T-cell (primary cell): ENCODE data around the gene TNNI3. TPM values are rescaled to one million over a fixed set of nuclear protein-coding genes. Genes with fewer than 3 reads are reported as not detected.

ENCODE experiments used
- ATAC-seq, 4 experiments: fragments of 200-7000 bp in 3 of 4; fragments of 150-1000 bp in 1 of 4; cut with Tn5 transposase; replicated peaks in 1 of 4; 1 replicate in 3 of 4; 2 replicates in 1 of 4; pipeline ENCODE4 v1.10.0; 2021; ENCODE audit warnings: moderate library complexity in 3 of 4, mild to moderate bottlenecking in 2 of 4, moderate number of reproducible peaks in 1 of 4
- CTCF ChIA-PET, 2 donors: fragments of 300-600 bp; sonication (Branson Sonifier 250); formaldehyde crosslinking; loops; one replicate each; lab custom pipeline; 2022; ENCODE audit warnings: antibody characterized with exemption in 2 of 2; lab: Charles Lee
- POLR2A ChIA-PET, 2 donors: fragments of 300-600 bp; sonication (Branson Sonifier 250); formaldehyde crosslinking; loops; one replicate each; lab custom pipeline; 2022; ENCODE audit warnings: antibody characterized with exemption in 2 of 2; lab: Charles Lee
- DNase-seq, 35 experiments: peaks; one replicate each; pipeline versions ENCODE4 v3.0.0 to v3.0.0-alpha.2; 2013 to 2023
- H3K27ac ChIP-seq: one replicate; pipeline ENCODE4 v1.5.1; 2013; ENCODE audit warnings: low read length
- H3K27me3 ChIP-seq, 2 experiments: replicated peaks in 1 of 2; 1 replicate in 1 of 2; 2 replicates in 1 of 2; pipeline versions ENCODE4 v1.6.1 to v1.7.0; 2013; ENCODE audit warnings: low read length in 1 of 2, mixed read lengths in 1 of 2; ENCODE audit not compliant: control insufficient read depth in 2 of 2, insufficient read depth in 2 of 2; ENCODE audit errors: extremely low read depth in 1 of 2
- H3K36me3 ChIP-seq, 2 donors: 1 replicate in 1 of 2; 2 replicates in 1 of 2; pipeline versions ENCODE4 v1.6.1 to v1.7.0; 2013; ENCODE audit warnings: low read length in 1 of 2; ENCODE audit not compliant: control insufficient read depth in 2 of 2, insufficient read depth in 1 of 2; ENCODE audit errors: extremely low read depth in 1 of 2
- H3K4me1 ChIP-seq, 2 experiments: 1 replicate in 1 of 2; 2 replicates in 1 of 2; pipeline versions ENCODE4 v1.6.1 to v1.7.0; 2013; ENCODE audit warnings: low read length in 2 of 2, mixed read lengths in 1 of 2; ENCODE audit not compliant: insufficient read depth in 2 of 2, control insufficient read depth in 1 of 2; ENCODE audit errors: extremely low read depth in 1 of 2
- H3K4me3 ChIP-seq, 2 donors: 1 replicate in 1 of 2; 2 replicates in 1 of 2; pipeline versions ENCODE4 v1.5.1 to v1.7.0; 2013; ENCODE audit warnings: mild to moderate bottlenecking in 2 of 2, low read length in 1 of 2, moderate library complexity in 1 of 2; ENCODE audit not compliant: control insufficient read depth in 1 of 2; ENCODE audit errors: extremely low read depth in 1 of 2
- H3K9me3 ChIP-seq: 2 replicates; pipeline ENCODE4 v1.7.0; 2013
- H3K27ac Mint-ChIP-seq, 2 donors: one replicate each; pipeline ENCODE4 v1.8.0; 2020 to 2021; ENCODE audit warnings: mild to moderate bottlenecking in 2 of 2, mixed read lengths in 2 of 2
- H3K27me3 Mint-ChIP-seq, 2 donors: one replicate each; pipeline ENCODE4 v1.8.0; 2021 to 2022; ENCODE audit warnings: mixed read lengths in 2 of 2
- H3K36me3 Mint-ChIP-seq: one replicate; pipeline ENCODE4 v1.8.0; 2021; ENCODE audit warnings: mixed read lengths
- H3K4me1 Mint-ChIP-seq, 3 donors: one replicate each; pipeline ENCODE4 v1.8.0; 2020 to 2022; ENCODE audit warnings: mixed read lengths in 3 of 3, mild to moderate bottlenecking in 1 of 3
- H3K4me3 Mint-ChIP-seq, 3 donors: one replicate each; pipeline ENCODE4 v1.8.0; 2020 to 2022; ENCODE audit warnings: mild to moderate bottlenecking in 3 of 3, mixed read lengths in 3 of 3, moderate library complexity in 3 of 3
- H3K9me3 Mint-ChIP-seq, 3 donors: one replicate each; pipeline ENCODE4 v1.8.0; 2020 to 2022; ENCODE audit warnings: mixed read lengths in 3 of 3
- WGBS: methylation state at CpG from one replicate; pipeline ENCODE4 v1.1.5; 2013; ENCODE audit warnings: missing lambda C conversion rate; ENCODE audit not compliant: insufficient coverage; 5-methylcytosine and 5-hydroxymethylcytosine counted together
- total RNA-seq, 35 experiments: library from RNA in 6 of 35; stranded (reverse) in 6 of 35; fragments of 120-200 nt in 1 of 35; gene quantifications; one replicate each; pipeline versions ENCODE4 v1.2.1 to v1.2.4 and lab custom pipeline; 2013 to 2026

The TNNI3 gene
- total RNA-seq, 5 donors from 2014 or later (not counting 1 experiment from before 2014, with no cell fraction given), result not detected

DNA sequence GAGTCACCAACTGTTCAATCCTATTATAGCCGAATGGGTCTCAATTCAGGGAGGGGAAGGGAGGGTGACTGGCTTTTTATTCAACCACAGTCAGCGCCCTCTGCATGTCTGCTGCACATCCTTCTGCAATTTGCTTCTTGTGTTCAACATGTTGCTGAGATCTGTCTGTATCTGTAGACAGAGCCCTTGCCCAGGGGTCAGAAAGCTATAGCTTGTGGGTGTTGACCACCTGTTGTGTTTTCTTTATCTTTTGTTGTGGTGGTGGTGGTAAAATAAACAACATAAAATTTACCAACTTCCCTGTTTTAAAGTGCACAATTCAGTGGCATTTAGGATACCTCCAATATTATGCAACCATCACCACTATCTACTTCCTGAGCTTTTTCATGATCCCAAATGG lies 52.3 kb downstream of the TNNI3 start:
- peaks cover 51% of the 10 kb centered on the region for H3K36me3 Mint-ChIP-seq
- POLR2A ChIA-PET, result no interaction called here

GRCh38 chr19:55103190-55103589 lies 54.3 kb downstream of the TNNI3 start:
- H3K27me3 Mint-ChIP-seq, result no peaks in the 10 kb centered on the region
- H3K9me3 Mint-ChIP-seq, result no peaks in the 10 kb centered on the region
- peaks cover 10 to 44% of the 10 kb centered on the region in 2 donors for H3K36me3 ChIP-seq
- no peak overlapping the region for H3K27ac Mint-ChIP-seq
- ChIA-PET POLR2A (no interaction called here), CTCF (interaction anchor here in 1 of 2 donors (0.8 kb wide), 1 partner anchor 14 kb away, joined by 3 read pairs; no protein-coding TSS in a partner anchor)
- no peak overlapping the region for H3K27ac ChIP-seq
- DNase-seq (no peak), ATAC-seq (no peak)
- H3K9me3 ChIP-seq, result no peaks in the 10 kb centered on the region
- no peaks in the 10 kb centered on the region for H3K4me1 ChIP-seq
- H3K4me1 Mint-ChIP-seq, result peaks cover 0 to 6% (median 0%) of the 10 kb centered on the region in 3 donors
- 99% methylated on average over 8 of the region's 9 CpGs for WGBS
- peaks cover 46% of the 10 kb centered on the region for H3K36me3 Mint-ChIP-seq
- H3K4me3 Mint-ChIP-seq, result no peak overlapping the region
- H3K4me3 ChIP-seq, result no peak overlapping the region
- H3K27me3 ChIP-seq, result no peaks in the 10 kb centered on the region

More for the DNA sequence above, 52.3 kb downstream of the TNNI3 start:
- Mint-ChIP-seq H3K4me3 (no peak overlapping the region), H3K4me1 (peaks cover 0 to 6% (median 2%) of the 10 kb centered on the region in 3 donors), H3K27ac (no peak overlapping the region), H3K9me3 (no peaks in the 10 kb centered on the region), H3K27me3 (no peaks in the 10 kb centered on the region)
- ATAC-seq, result no peak
- DNase-seq, result no peak
- Histone ChIP-seq H3K27me3 (no peaks in the 10 kb centered on the region), H3K9me3 (no peaks in the 10 kb centered on the region), H3K36me3 (peaks cover 18 to 36% of the 10 kb centered on the region in 2 donors), H3K4me1 (no peaks in the 10 kb centered on the region), H3K4me3 (no peak overlapping the region), H3K27ac (no peak overlapping the region)
- 100% methylated on average over 1 of the region's 2 CpGs for WGBS
- CTCF ChIA-PET, result no interaction called here

Other genes starting within 250 kb of the TNNI3 start
- not detected for gene NLRP7, start 210.2 kb downstream of the TNNI3 start, total RNA-seq
- 1 to 10 TPM; 1.2 to 9.8 (median 6.5) TPM for gene NLRP2, start 191.4 kb downstream of the TNNI3 start, total RNA-seq
- gene GP6, start 119.5 kb downstream of the TNNI3 start, total RNA-seq, result under 1 TPM in 4 of 5 donors, not detected in 1; 0.33 to 0.55 (median 0.47) TPM
- 10 to 100 TPM; 12.4 to 35.8 (median 21.6) TPM for gene RDH13, start 94.6 kb downstream of the TNNI3 start, total RNA-seq
- gene EPS8L1, start 81.9 kb downstream of the TNNI3 start, total RNA-seq, result 1 to 10 TPM; 1.1 to 3.5 (median 2.0) TPM
- 100 to 1,000 TPM; 129 to 197 (median 173) TPM for gene PPP1R12C, start 40.1 kb downstream of the TNNI3 start, total RNA-seq
- gene TNNT1, start 8.5 kb downstream of the TNNI3 start, total RNA-seq, result under 1 TPM in 2 of 5 donors, not detected in 3; 0.36 to 0.76 TPM
- gene DNAAF3, start 8.9 kb upstream of the TNNI3 start, total RNA-seq, result not detected
- gene SYT5, start 22.6 kb upstream of the TNNI3 start, total RNA-seq, result 1 to 10 TPM in 2 of 5 donors, not detected in 3; 2.7 to 2.9 TPM
- 1 to 10 TPM in 1 of 5 donors, under 1 TPM in 2, not detected in 2; 0.16 to 1.1 (median 0.51) TPM for gene PTPRH, start 51.8 kb upstream of the TNNI3 start, total RNA-seq
- 10 to 100 TPM; 10.6 to 22.4 (median 18.2) TPM for gene TMEM86B, start 71.0 kb upstream of the TNNI3 start, total RNA-seq
- gene PPP6R1, start 101.3 kb upstream of the TNNI3 start, total RNA-seq, result 100 to 1,000 TPM; 173 to 208 (median 194) TPM
- gene HSPBP1, start 122.4 kb upstream of the TNNI3 start, total RNA-seq, result 10 to 100 TPM; 16.8 to 27.6 (median 24.7) TPM
- 1 to 10 TPM; 2.9 to 5.8 (median 3.9) TPM for gene BRSK1, start 126.3 kb upstream of the TNNI3 start, total RNA-seq
- gene TMEM150B, start 167.6 kb upstream of the TNNI3 start, total RNA-seq, result under 1 TPM in 1 of 5 donors, not detected in 4; 0.47 TPM
- 10 to 100 TPM; 24.4 to 71.8 (median 30.7) TPM for gene KMT5C, start 182.1 kb upstream of the TNNI3 start, total RNA-seq
- under 1 TPM in 2 of 5 donors, not detected in 3; 0.12 to 0.51 TPM for gene COX6B2, start 197.0 kb upstream of the TNNI3 start, total RNA-seq
- not detected for gene GARIN5B, start 205.5 kb upstream of the TNNI3 start, total RNA-seq
- gene IL11, start 212.7 kb upstream of the TNNI3 start, total RNA-seq, result under 1 TPM in 2 of 5 donors, not detected in 3; 0.53 to 0.96 TPM
- gene TMEM190, start 219.1 kb upstream of the TNNI3 start, total RNA-seq, result not detected
- 10 to 100 TPM; 10.8 to 23.2 (median 20.0) TPM for gene TMEM238, start 226.6 kb upstream of the TNNI3 start, total RNA-seq
- 1,000 to 10,000 TPM; 3,465 to 4,436 (median 4,286) TPM for gene RPL28, start 228.2 kb upstream of the TNNI3 start, total RNA-seq